GM18502 (cell line): Measurements from ENCODE around the gene C2orf80.
"Not testable (repeated sequence)": the region's sequence is repeated elsewhere in the genome, so short reads cannot be mapped to it uniquely, and the experiment has no call there.

ENCODE experiments used
- ATAC-seq: cut with Tn5 transposase; IDR thresholded peaks from one replicate; pipeline ENCODE4 v1.9.1; 2021; ENCODE audit warnings: mild to moderate bottlenecking; ENCODE audit not compliant: unreplicated experiment, poor library complexity

The C2orf80 gene

GRCh38 chr2:208189810-208190503 is at the start of gene C2orf80:
Gene C2orf80 (minus strand): TSS chr2:208190030. CDS start chr2:208186986, 3,044 bp downstream.
- no peak for ATAC-seq

DNA sequence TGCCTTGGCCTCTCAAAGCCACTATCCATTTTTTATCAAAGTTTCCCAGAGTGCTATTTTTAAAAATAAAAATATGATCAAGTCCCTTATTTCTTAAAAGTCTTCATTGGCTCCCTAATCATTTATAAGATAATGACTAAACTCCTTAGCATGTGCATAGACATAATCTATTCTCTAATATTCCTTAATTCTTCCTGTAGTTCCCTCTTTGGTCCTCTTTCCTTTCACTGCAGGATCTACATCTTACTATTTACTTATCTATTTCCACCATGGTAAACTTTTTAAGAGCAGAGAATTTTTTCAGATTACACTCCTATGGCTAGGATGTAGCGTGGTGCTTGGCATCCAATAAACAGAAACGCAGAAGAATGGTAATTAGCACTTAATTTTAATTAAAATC is 46.0 kb upstream of the C2orf80 start:
- ATAC-seq: no peak

DNA sequence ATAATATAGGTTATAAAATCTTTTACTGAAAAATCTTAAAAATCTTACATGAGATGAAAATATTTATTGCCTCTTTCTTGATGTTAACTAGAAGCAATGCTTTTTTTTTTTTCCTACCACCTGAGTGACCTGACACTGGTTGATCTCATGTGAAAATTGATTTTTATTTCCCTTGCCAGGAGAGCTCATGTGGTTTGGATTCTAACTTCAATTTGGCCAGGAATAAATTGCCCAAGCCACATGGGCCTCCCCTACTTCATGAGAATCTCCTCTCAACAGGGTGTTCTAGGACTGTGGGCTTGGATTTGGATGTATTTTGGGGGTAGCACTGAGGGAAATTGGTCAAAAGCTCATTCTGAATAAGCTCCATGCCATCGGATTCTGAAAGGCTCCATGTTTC is 45.0 kb upstream of the C2orf80 start:
- no peak for ATAC-seq

GRCh38 chr2:208228476-208228875 is 38.6 kb upstream of the C2orf80 start:
- no peak for ATAC-seq

DNA sequence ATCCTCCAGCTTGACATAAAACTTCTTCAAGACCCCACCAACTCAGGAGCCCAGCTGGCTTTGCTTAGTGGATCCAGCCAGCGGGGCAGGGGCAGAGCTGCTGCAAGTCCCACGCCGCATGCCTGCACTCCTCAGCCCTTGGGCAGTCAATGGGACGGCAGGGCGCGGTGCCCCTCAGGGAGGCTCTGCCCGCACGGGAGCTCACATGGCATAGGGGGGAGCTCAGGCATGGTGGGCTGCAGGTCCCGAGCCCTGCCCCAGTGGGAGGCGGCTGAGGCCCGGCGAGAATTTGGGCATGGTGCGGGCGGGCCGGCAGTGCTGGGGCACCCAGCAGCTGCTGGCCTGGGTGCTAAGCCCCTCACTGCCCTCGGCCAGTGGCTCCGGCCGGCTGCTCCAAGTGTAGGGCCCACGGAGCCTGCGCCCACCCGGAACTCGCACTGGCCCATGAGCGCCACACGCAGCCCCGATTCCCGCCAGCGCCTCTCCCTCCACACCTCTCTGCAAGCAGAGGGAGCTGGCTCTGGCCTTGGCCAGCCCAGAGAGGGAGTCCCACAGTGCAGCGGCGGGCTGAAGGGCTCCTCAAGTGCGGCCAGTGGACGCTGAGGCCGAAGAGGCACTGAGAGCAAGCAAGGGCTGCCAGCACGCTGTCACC is 37.9 kb upstream of the C2orf80 start:
- no peak for ATAC-seq

DNA sequence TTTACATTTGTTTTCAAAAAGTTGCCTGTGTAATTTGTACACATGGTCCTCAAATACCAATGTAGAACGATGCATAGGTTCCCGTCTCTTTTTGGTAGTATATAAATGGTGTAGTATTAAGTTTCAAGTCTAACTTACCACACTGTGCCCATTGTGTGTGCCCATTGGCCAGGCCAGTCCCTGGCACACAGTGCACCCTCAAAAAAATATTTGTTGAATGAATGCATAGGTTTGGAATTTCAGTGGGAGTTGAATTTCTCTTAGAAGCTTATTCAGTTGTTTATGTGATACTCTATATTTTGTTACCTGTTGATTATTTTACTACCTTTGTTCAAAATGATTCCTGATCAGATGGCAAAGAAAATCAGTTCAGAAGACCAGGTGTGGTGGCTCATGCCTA is 35.0 kb upstream of the C2orf80 start:
- no peak for ATAC-seq

DNA sequence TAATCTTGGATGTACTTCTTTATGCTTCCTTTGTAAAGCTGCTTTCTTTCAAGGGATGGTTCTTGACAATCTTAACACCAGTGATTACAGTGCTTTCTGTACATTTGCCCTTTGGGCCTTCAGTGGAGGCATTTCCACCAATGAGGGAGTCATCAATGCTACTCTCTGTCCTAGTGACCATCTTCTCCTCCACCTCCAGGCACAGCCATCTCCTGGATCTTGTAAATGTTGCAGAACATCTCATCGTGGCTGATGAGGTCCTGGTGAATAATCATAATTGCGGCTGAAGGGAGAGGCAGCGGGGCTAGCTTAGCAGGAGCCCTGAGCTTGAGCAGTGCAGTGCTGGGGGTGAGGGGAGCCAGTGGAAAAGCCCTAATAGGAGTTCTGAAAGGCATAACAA is 32.5 kb upstream of the C2orf80 start:
- no peak for ATAC-seq

DNA sequence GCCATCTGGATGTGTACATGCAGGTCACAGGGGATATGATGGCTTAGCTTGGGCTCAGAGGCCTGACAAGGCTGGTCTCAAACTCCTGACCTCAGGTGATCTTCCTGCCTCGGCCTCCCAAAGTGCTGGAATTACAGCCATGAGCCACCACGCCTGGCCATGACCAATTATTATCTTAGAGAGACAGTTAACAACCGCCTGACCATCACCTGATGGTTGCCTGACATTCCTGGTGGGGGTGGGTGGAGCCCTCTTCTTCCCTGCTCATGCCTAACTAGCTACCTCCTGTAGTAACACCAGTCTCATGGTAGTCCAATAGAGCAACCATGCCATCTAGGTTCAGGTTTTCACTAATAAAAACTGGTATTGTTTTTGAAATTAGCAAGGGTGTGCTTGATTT is 32.0 kb upstream of the C2orf80 start:
- not testable (repeated sequence) for ATAC-seq

DNA sequence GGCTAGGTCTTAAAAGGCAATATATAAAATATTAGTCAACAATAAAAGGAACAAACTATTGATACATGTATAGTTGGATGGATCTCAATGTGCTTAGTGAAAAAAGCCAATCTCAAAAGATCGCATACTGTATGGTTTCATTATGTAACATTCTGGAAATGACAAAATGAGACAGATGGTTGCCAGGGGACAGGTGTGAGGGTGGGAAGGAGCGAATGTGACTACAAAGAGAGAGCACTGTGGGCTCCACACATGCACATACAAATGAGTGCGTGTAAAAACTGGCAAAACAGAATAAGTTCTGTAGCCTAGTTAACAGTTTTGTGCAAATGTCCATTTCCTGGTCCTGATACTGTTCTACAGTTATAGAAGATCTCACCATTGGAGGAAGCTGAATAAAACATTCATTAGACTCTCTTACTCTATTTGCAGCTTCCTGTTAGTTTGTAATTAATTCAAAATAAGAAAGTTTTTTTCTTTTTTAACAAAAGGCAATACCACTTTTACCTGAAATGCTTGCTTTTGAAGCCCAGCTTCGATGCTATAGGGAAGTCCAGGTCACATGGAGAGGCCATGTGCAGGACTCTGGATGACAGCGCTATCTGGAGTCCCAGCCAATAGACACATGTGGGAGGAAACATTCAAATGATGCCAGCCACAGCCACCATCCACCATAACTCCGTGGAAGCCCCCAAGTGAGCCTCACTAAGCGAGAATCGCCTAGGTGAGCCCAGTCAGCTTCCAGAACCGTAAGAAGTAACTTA is 21.0 kb upstream of the C2orf80 start:
- no peak for ATAC-seq

DNA sequence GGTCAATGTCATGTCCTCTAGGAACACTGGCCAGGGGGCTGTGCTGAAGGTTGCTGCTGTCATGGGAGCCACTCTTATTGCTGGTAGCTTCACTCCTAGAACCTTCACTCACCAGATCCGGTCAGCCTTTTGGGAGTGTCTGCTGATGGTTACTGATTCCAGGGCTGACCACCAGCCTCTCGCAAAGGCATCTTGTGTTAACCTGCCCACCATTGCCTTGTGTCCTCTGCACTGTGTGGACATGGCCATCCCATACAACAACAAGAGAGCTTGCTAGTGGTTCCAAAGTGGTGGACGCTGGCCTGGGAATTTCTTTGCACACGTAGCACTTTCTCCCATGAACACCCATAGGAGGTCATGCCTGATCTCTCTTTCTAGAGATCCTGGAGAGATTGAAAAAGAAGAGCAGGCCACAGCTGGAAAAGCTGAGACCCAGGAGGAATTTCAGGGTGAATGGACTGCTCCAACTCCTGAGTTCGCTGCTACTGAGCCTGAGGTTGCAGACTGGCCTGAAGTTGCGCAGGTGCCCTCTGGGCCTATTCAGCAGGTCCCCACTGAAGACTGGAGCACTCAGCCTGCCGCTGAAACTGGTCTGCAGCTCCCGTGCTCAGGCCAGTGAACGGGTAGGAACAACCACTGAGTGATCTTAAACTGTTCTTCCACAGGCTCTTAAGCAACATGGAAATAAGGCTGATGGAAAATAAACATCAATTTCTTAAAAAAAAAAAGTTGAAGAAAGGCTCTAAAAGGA is 18.7 kb upstream of the C2orf80 start:
- ATAC-seq: no peak

DNA sequence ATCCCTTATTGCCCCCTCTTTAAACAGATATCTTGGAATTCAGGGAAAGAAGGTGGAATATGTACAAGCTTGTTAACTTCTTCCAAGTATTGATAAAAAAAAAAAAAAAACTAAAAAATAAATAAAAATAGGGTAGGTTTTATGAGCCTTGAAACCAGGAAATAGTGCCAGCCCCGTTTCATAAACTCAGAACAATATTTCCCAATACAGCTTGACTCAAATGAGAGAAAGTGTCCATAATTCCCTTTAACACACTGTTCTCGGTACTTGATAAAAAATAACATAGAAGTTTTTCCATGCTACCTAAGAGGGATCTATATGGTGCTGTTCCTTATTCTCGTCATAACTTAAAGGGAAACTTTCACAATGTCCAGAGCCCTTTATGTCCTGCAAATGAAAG is 17.9 kb upstream of the C2orf80 start:
- ATAC-seq: no peak

GRCh38 chr2:208204166-208204565 is 14.3 kb upstream of the C2orf80 start:
- no peak for ATAC-seq

DNA sequence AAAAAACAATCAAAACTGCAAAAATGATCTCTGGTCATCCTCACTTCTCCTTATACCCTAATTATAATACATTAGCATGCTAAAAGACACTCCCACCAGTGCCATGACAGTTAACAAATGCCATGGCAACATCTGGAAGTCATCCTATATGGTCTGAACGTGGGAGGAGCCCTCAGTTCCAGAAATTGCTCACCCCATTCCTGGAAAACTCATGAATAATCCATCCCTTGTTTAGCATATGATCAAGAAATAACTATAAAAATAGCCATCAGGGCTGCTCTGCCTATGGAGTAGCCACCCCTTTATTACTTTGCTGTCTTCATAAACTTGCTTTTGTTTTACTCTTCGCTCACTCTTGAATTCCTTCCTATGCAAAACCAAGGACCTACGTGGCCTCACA is 5.7 kb upstream of the C2orf80 start:
- ATAC-seq: no peak

- ATAC-seq: no peak
Observed at GRCh38 chr2:208192611-208193236, 2.9 kb upstream of the C2orf80 start.

GRCh38 chr2:208189069-208189809 is 591 bp downstream of the C2orf80 start:
- no peak for ATAC-seq

- ATAC-seq: no peak
Observed at GRCh38 chr2:208186893-208187292, 2.9 kb downstream of the C2orf80 start.

- ATAC-seq: no peak
Observed at GRCh38 chr2:208186465-208186864, 3.4 kb downstream of the C2orf80 start.

GRCh38 chr2:208183972-208184705 is 5.7 kb downstream of the C2orf80 start:
- ATAC-seq: no peak

- no peak for ATAC-seq
Observed at GRCh38 chr2:208183526-208183925, 6.3 kb downstream of the C2orf80 start.
